Kasumi-1 (cell line): Measurements from ENCODE around the gene ARHGAP5.
"Not testable (repeated sequence)": the region's sequence is repeated elsewhere in the genome, so short reads cannot be mapped to it uniquely, and the experiment has no call there.

ENCODE experiments used
- DNase-seq, 2 experiments: peaks; one replicate each; lab custom pipeline; 2025; lab: John Stamatoyannopoulos, UW

The ARHGAP5 gene

GRCh38 chr14:32121536-32121935, 44.4 kb downstream of the ARHGAP5 start:
- DNase-seq = no peak

- DNase-seq = no peak
These were observed 44.8 kb downstream of the ARHGAP5 start for GRCh38 chr14:32121948-32122347.

- not testable (repeated sequence) for DNase-seq
These were observed 50.0 kb downstream of the ARHGAP5 start for GRCh38 chr14:32126899-32127730.

GRCh38 chr14:32127731-32128654, 50.9 kb downstream of the ARHGAP5 start:
- DNase-seq = not testable (repeated sequence)

- DNase-seq = no peak
These were observed 51.6 kb downstream of the ARHGAP5 start for GRCh38 chr14:32128703-32129102.

GRCh38 chr14:32129124-32129523, 52.0 kb downstream of the ARHGAP5 start:
- DNase-seq = no peak

DNA sequence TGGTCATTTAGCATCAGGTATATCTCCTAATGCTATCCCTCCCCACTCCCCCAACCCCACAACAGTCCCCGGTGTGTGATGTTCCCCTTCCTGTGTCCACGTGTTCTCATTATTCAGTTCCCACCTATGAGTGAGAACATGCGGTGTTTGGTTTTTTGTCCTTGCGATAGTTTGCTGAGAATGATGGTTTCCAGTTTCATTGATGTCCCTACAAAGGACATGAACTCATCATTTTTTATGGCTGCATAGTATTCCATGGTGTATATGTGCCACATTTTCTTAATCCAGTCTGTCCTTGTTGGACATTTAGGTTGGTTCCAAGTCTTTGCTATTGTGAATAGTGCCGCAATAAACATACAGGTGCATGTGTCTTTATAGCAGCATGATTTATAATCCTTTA, 54.6 kb downstream of the ARHGAP5 start:
- DNase-seq = not testable (repeated sequence)

- no peak for DNase-seq
These were observed 57.5 kb downstream of the ARHGAP5 start for GRCh38 chr14:32134448-32135097.

GRCh38 chr14:32136027-32136825, 59.1 kb downstream of the ARHGAP5 start:
- DNase-seq = no peak

GRCh38 chr14:32137313-32137712, 60.2 kb downstream of the ARHGAP5 start:
- no peak for DNase-seq

DNA sequence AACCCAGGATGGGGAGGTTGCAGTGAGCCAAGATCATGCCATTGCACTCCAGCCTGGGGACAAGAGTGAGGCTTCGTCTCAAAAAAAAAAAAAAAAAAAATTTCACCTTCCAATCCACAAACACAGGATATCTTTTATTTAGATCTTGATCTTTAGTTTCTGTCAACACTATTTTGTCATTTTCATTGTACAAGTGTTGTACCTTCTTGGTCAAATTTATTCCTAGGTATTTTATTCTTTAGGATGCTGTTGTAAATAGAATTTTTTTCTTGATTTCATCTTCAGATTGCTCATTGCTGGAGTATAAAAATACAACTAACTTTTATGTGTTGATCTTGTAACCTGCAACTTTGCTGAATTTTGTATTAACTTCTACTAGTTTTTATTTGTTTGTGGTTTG, 60.8 kb downstream of the ARHGAP5 start:
- no peak for DNase-seq

DNA sequence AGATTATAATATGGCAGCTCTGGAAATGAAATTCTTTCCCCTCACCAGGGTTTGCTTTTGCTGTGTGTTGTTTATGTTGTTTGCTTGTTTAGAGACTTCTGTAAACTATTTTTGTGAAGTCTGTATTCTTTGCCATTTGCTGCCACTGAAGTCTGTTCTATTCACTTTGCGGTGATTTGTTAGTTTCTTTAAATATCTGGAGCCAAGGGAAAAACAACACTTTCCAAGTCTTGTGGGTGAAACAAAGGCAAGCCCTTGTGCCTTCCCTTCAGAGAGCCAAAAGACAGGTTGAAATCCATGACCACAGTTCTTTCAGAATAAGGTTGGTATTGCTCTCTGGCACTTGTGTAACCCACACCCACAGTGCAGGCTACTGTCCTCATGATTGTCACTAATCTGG, 65.2 kb downstream of the ARHGAP5 start:
- DNase-seq = no peak

DNA sequence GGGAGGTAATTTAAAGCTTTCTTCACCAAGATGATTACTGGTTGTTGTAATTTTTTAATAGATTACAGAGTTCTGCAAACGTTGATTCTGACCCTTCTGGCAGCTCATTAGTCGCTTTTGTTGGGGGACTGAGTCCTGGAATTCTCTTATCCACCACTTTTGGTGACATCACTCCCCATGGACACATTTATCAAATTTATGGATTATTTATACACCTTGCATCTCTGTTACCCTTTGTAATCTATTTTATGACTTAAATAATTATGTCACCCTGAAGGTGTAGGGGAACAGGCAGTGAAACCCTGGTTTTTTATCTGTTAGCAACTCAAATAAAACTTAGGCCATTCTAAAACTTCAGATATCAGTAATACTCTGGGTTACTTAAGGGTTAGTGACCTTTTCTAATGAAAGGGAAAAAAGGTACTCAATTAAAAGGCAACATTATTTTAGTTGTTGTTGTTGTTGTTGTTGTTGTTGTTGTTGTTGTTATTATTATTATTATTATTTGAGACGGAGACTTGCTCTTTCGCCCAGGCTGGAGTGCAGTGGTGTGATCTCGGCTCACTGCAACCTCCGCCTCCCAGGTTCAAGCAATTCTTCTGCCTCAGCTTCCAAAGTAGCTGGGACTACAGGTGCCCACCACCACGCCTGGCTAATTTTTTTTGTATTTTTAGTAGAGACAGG, 65.8 kb downstream of the ARHGAP5 start:
- DNase-seq = no peak

DNA sequence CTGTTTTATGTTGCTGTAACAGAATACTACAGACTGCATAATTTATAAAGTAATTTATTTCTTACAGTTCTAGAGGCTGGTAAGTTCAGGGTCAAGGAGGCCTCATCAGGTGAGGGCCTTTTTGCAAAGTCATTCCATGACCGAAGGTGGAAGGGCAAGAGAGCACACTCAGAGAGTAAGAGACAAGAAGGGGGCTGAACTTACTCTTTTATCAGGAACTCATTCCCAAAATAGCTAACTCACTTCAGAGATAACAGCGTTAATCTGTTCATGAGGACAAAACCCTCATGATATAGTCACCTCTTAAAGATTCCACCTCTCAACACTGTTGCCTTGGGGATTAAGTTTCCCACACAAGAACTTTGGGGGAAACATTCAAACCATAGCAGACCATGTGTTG, 73.3 kb downstream of the ARHGAP5 start:
- no peak for DNase-seq

DNA sequence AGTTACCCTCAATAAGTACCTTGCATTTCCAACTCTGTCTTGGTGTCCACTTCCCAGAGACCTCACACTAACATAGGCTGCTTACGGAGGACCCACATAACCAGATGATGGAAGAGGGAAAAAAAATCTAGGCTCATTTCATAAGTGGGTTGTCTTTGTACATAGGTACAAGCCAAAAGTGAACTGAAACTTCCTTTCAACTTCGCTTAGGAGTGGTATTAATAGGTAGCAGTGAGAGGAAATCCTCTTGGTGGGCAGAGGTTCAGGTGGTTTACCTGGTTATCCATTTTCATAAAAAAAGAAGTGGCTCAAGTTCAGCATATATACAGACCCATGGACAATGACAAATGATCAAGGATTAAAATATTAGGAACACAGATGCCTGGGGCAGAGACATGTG, 88.9 kb downstream of the ARHGAP5 start:
- no peak for DNase-seq

DNA sequence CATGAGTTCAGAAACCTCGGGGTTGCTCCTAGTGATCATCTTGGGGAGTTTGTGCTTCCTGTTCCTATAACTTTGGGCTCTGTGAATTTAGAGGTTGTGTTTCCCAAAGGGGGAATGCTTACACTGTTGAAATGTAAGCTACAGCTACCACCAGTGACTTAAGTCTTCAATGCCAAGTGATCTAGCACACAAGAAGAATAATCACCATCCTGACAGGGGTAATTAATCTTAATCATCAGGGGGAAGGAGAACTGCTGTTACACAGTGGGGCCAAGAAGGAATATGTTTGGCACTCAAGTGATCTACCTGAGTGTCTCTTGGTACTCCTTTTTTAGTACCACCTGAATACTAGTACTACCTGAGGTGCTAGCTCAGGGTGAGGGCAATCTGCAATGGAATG, 89.8 kb downstream of the ARHGAP5 start:
- DNase-seq = no peak

DNA sequence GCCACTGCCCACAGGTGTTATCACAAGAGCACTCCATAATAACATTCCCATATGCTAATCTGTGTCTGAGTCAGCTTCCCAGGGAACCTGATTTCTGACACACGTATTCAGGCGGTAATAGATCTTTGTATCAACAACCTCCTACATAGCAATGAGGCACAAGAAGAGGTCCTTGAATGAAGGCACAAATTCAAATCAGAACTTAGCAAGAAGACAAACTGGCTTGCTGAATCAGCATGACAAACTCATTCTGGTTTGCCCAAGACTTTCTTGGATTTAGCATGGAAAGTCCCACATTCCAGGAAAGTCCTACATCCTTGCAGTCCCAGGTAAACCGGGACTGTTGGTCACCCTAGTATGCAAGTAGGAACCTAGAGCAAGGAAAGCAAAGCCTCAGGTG, 90.8 kb downstream of the ARHGAP5 start:
- no peak for DNase-seq

DNA sequence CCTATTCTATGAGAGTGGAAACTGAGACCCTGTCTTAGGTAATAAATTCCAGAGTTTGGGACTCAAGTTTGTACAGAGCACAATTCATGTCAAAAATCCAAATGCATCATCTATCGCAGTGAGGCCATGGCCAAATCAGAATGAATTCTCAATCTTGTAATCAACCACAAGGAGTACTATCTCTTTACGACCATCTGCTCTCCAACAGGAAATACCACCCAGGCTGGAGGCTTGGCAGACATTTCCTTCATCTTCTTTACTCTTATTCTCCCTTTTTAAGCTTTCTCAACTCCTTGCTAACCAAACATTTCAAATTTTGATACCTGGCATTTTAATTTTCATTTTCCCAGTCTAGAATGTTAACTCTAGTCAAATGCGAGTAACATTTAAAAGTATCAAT, 92.1 kb downstream of the ARHGAP5 start:
- DNase-seq = peak; percentile 25 to 26

GRCh38 chr14:32171469-32171868, 94.4 kb downstream of the ARHGAP5 start:
- no peak for DNase-seq

- DNase-seq = no peak
These were observed 106.3 kb downstream of the ARHGAP5 start for GRCh38 chr14:32183151-32184058.
